ENCODE results near the gene AGAP1.
"Not testable (repeated sequence)": the region's sequence is repeated elsewhere in the genome, so short reads cannot be mapped to it uniquely, and the experiment has no call there.

GRCh38 chr2:235764478-235764877, 270.6 kb downstream of the AGAP1 start:
- TF ChIP-seq, protein P1, sequence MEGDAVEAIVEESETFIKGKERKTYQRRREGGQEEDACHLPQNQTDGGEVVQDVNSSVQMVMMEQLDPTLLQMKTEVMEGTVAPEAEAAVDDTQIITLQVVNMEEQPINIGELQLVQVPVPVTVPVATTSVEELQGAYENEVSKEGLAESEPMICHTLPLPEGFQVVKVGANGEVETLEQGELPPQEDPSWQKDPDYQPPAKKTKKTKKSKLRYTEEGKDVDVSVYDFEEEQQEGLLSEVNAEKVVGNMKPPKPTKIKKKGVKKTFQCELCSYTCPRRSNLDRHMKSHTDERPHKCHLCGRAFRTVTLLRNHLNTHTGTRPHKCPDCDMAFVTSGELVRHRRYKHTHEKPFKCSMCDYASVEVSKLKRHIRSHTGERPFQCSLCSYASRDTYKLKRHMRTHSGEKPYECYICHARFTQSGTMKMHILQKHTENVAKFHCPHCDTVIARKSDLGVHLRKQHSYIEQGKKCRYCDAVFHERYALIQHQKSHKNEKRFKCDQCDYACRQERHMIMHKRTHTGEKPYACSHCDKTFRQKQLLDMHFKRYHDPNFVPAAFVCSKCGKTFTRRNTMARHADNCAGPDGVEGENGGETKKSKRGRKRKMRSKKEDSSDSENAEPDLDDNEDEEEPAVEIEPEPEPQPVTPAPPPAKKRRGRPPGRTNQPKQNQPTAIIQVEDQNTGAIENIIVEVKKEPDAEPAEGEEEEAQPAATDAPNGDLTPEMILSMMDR (IDR thresholded peaks at IDR 0.05; ENCODE audit: extremely low read depth in 1 of 2, insufficient read depth in 1 of 2, low read depth in 1 of 2, low read length in 2 of 2): not testable (repeated sequence)
- TF ChIP-seq MYC (IDR thresholded peaks at IDR 0.05; ENCODE audit: low read depth, low read length); POLR2A (IDR thresholded peaks at IDR 0.05; ENCODE audit: low read depth, low read length); EZH2 (IDR thresholded peaks at IDR 0.05; ENCODE audit: borderline replicate concordance, low read depth, low read length, severe bottlenecking); GATA2 (IDR thresholded peaks at IDR 0.05; ENCODE audit: insufficient read depth, insufficient read length, low read depth, low read length); POLR2AphosphoS5 (IDR thresholded peaks at IDR 0.05; ENCODE audit: insufficient read depth, low read depth, low read length); JUN (IDR thresholded peaks at IDR 0.05; ENCODE audit: borderline replicate concordance, insufficient read depth, insufficient read length, low read depth): not testable (repeated sequence)

All from endothelial cell of umbilical vein (primary cell).